BLaER1 (cell line): ENCODE measurements around the gene LRRC3.

Experiments
- H3K27ac ChIP-seq: shearing (Covaris generic); formaldehyde crosslinking; 2 replicates; pipeline ENCODE4 v1.8.1; 2022
- H3K27me3 ChIP-seq: shearing (Covaris generic); formaldehyde crosslinking; 2 replicates; pipeline ENCODE4 v1.8.1; 2022
- H3K36me3 ChIP-seq: shearing (Covaris generic); formaldehyde crosslinking; 2 replicates; pipeline ENCODE4 v1.8.1; 2022
- H3K4me1 ChIP-seq: shearing (Covaris generic); formaldehyde crosslinking; 2 replicates; pipeline ENCODE4 v1.8.1; 2022
- H3K4me2 ChIP-seq: shearing (Covaris generic); formaldehyde crosslinking; 2 replicates; pipeline ENCODE4 v1.8.1; 2022
- H3K4me3 ChIP-seq: shearing (Covaris generic); formaldehyde crosslinking; 2 replicates; pipeline ENCODE4 v1.8.1; 2022
- H3K9ac ChIP-seq: shearing (Covaris generic); formaldehyde crosslinking; 2 replicates; pipeline ENCODE4 v1.8.1; 2022
- H3K9me3 ChIP-seq: shearing (Covaris generic); formaldehyde crosslinking; 2 replicates; pipeline ENCODE4 v1.8.1; 2022
- H4K20me1 ChIP-seq: shearing (Covaris generic); formaldehyde crosslinking; 2 replicates; pipeline ENCODE4 v1.8.1; 2022
- Cebpa-rat ChIP-seq: shearing (Covaris generic); IDR thresholded peaks from 2 replicates; pipeline ENCODE4 v1.8.1; 2022

Gene LRRC3

GRCh38 chr21:44424608-44425306 is 30.6 kb upstream of the LRRC3 start:
- Histone ChIP-seq H3K4me2 (peak overlapping the region; percentile 99), H3K9ac (peak overlapping the region; percentile 81), H4K20me1 (no peaks in the 10 kb centered on the region), H3K4me1 (peaks cover 78% of the 10 kb centered on the region), H3K27me3 (no peaks in the 10 kb centered on the region), H3K36me3 (peaks cover 46% of the 10 kb centered on the region), H3K4me3 (peak overlapping the region; percentile 66), H3K9me3 (peaks cover 24% of the 10 kb centered on the region), H3K27ac (peak overlapping the region; percentile 93)
- no peak for TF ChIP-seq Cebpa-rat

- H3K4me2 ChIP-seq: peak overlapping the region; percentile 99
- H3K27ac ChIP-seq: peak overlapping the region; percentile 93
- peaks cover 44% of the 10 kb centered on the region for H3K36me3 ChIP-seq
- peaks cover 74% of the 10 kb centered on the region for H3K4me1 ChIP-seq
- no peaks in the 10 kb centered on the region for H3K27me3 ChIP-seq
- no peak for TF ChIP-seq Cebpa-rat
- H3K4me3 ChIP-seq: peak overlapping the region; percentile 66
- no peaks in the 10 kb centered on the region for H4K20me1 ChIP-seq
- H3K9me3 ChIP-seq: peaks cover 27% of the 10 kb centered on the region
- H3K9ac ChIP-seq: peak overlapping the region; percentile 81
Observed at GRCh38 chr21:44425307-44425894, 29.9 kb upstream of the LRRC3 start.

- peaks cover 29% of the 10 kb centered on the region for H3K9me3 ChIP-seq
- peaks cover 38% of the 10 kb centered on the region for H3K36me3 ChIP-seq
- peak overlapping the region; percentile 81 for H3K9ac ChIP-seq
- H3K4me1 ChIP-seq: peaks cover 68% of the 10 kb centered on the region
- peak overlapping the region; percentile 66 for H3K4me3 ChIP-seq
- peak overlapping the region; percentile 93 for H3K27ac ChIP-seq
- H3K4me2 ChIP-seq: peak overlapping the region; percentile 99
- no peak for TF ChIP-seq Cebpa-rat
- H3K27me3 ChIP-seq: no peaks in the 10 kb centered on the region
- no peaks in the 10 kb centered on the region for H4K20me1 ChIP-seq
Observed at GRCh38 chr21:44425895-44426662, 29.2 kb upstream of the LRRC3 start.

- peaks cover 29% of the 10 kb centered on the region for H3K9me3 ChIP-seq
- peak overlapping the region; percentile 81 for H3K9ac ChIP-seq
- peak overlapping the region; percentile 99 for H3K4me2 ChIP-seq
- peak overlapping the region; percentile 66 for H3K4me3 ChIP-seq
- H3K36me3 ChIP-seq: peaks cover 37% of the 10 kb centered on the region
- no peaks in the 10 kb centered on the region for H3K27me3 ChIP-seq
- peaks cover 61% of the 10 kb centered on the region for H3K4me1 ChIP-seq
- peak overlapping the region; percentile 93 for H3K27ac ChIP-seq
- no peak for TF ChIP-seq Cebpa-rat
- H4K20me1 ChIP-seq: peaks cover 4% of the 10 kb centered on the region; the same call in 1 of the 2 replicates
Observed at GRCh38 chr21:44426663-44427191, 28.6 kb upstream of the LRRC3 start.

GRCh38 chr21:44427241-44428120 is 27.8 kb upstream of the LRRC3 start:
- Histone ChIP-seq H3K27me3 (no peaks in the 10 kb centered on the region), H3K4me2 (peak overlapping the region; percentile 99), H3K27ac (peak overlapping the region; percentile 93), H3K4me3 (peak overlapping the region; percentile 66; the same call in 1 of the 2 replicates), H3K4me1 (peaks cover 54% of the 10 kb centered on the region), H3K9ac (peak overlapping the region; percentile 81), H3K36me3 (peaks cover 44% of the 10 kb centered on the region), H4K20me1 (peaks cover 11% of the 10 kb centered on the region), H3K9me3 (peaks cover 29% of the 10 kb centered on the region)
- no peak for TF ChIP-seq Cebpa-rat

- Histone ChIP-seq H3K9me3 (peaks cover 29% of the 10 kb centered on the region), H3K4me3 (no peak overlapping the region), H3K36me3 (peaks cover 54% of the 10 kb centered on the region), H3K4me1 (peaks cover 52% of the 10 kb centered on the region), H3K27me3 (no peaks in the 10 kb centered on the region), H3K9ac (no peak overlapping the region), H4K20me1 (peaks cover 20% of the 10 kb centered on the region), H3K27ac (no peak overlapping the region), H3K4me2 (no peak overlapping the region)
- TF ChIP-seq Cebpa-rat: no peak
Observed at GRCh38 chr21:44428281-44428960, 26.9 kb upstream of the LRRC3 start.

GRCh38 chr21:44429894-44430293 is 25.4 kb upstream of the LRRC3 start:
- Histone ChIP-seq H4K20me1 (peaks cover 35% of the 10 kb centered on the region), H3K27ac (no peak overlapping the region)

GRCh38 chr21:44431300-44431699 is 24.0 kb upstream of the LRRC3 start:
- H3K4me3 ChIP-seq: no peak overlapping the region
- H3K9me3 ChIP-seq: peaks cover 29% of the 10 kb centered on the region
- H3K4me2 ChIP-seq: no peak overlapping the region
- H3K9ac ChIP-seq: no peak overlapping the region
- peaks cover 52% of the 10 kb centered on the region for H3K4me1 ChIP-seq
- H3K36me3 ChIP-seq: peaks cover 83% of the 10 kb centered on the region
- H3K27me3 ChIP-seq: no peaks in the 10 kb centered on the region
- no peak overlapping the region for H3K27ac ChIP-seq
- TF ChIP-seq Cebpa-rat: no peak
- H4K20me1 ChIP-seq: peaks cover 49% of the 10 kb centered on the region

More at GRCh38 chr21:44429894-44430293, 25.4 kb upstream of the LRRC3 start:
- TF ChIP-seq Cebpa-rat: no peak
- Histone ChIP-seq H3K9ac (no peak overlapping the region), H3K27me3 (no peaks in the 10 kb centered on the region), H3K4me3 (no peak overlapping the region), H3K9me3 (peaks cover 29% of the 10 kb centered on the region), H3K36me3 (peaks cover 68% of the 10 kb centered on the region), H3K4me2 (no peak overlapping the region), H3K4me1 (peaks cover 52% of the 10 kb centered on the region)
